Bone marrow (tissue), 2 donors: ENCODE data around the gene IL1A.

Experiments used
- DNase-seq, 2 donors: peaks; one replicate each; lab custom pipeline; 2025; lab: John Stamatoyannopoulos, UW

The IL1A gene

DNA sequence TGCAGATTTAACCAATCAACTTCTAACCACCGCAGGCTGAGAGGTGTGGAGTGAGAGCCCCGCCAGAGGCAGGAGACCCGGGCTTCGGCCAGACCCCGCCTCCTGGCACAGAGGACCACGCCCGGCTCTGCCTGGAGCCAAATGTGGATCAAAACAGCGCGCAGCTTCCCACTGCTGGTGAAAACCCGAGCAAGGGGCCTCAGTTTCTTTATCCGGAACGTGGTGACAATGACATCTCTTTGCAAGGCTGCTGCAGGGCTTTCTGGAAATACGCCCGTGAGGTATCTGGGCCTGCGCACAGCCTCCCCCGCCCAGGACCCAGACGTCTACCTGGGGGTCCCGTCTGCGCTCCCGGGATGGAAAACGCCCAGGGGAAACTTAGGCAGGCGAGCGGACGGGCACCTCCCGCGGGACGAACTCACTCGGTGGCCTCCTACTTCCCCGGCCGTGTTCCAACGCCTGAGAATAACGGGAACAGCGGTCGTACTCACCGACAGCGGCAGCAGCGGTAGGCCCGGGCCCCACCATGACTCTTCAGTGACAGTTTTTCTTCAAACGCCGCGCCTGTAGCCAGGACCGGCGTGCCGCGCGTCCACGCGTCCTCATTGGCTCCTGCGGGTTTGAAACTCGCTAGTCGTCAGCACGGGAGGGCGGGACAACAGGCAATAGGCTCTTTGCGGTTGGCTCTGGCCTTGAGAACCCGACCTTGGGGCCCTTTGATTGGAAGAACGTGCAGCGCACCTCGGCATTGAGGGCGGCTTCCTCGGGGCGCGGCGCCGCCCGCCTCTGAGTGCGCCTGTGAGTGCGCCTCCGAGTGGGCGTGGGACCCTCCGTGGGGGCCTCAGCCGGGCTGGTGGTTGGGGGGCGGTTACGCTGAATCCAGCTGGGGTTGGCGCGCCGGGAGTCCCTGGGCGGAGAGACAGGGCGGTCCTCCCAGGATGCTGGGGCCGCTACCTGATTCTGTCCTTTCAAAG is 19.9 kb downstream of the IL1A start, which contains the start of gene CKAP2L:
Gene CKAP2L, minus strand, starts transcription at position 539 of the 974 bp plus-strand sequence. Its CDS starts 11 bp downstream, at position 528.
- DNase-seq: peak; percentile 67 to 96

DNA sequence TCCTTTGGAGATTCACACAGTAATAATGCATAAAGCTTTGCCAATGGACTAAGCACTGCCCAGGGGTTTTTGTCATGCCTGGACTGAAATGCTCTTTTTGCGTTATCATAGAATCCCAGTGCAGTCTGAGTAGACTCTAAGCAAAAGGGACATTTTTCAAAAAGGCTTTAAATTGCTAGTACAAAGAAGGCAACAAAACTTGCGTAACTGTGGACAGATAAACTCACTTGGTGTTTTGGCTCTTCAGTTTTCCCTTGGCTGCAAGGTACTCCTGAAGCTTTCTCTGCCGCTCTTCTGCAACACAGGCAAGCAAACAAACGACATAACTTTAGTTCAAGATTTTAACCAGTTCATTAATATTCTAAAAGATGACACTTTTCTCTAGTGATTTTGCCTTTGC is 22.0 kb downstream of the IL1A start:
- DNase-seq: no peak

DNA sequence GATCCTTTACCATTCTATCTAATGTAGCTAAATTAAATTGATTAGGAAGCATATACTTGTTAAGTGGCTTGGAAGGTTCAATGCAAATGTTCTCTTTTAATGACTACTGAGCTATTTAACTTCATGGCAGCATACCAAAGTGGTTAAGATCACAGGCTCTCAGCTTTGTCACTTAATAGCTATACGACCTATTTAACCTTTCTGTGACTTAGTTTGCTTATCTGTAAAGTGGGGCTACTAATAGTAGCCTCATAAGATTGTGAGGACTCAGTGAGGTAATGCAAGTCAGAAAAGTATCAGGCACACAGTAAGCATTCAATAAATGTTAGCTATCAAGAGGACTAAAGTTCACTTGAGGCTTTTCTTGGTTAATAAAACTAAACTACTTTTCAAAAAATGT is 24.1 kb downstream of the IL1A start:
- DNase-seq: no peak

DNA sequence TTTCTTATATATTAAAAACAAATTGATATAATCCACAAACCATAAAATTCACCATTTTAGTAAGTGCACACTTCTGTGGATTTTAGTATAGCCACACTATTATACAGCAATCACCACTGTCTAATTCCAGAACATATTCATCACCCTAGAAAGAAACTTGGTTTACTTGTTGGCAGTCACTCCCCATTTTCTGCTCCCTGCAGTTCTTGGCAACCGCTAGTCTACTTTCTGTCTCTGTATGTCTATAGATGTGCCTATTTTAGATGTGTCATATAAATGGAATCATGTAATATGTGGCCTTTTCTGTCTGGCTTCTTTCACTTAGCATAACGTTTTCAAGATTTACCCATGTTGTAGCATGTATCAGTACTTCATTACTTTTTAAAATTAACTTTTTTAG is 25.6 kb downstream of the IL1A start:
- DNase-seq: no peak

DNA sequence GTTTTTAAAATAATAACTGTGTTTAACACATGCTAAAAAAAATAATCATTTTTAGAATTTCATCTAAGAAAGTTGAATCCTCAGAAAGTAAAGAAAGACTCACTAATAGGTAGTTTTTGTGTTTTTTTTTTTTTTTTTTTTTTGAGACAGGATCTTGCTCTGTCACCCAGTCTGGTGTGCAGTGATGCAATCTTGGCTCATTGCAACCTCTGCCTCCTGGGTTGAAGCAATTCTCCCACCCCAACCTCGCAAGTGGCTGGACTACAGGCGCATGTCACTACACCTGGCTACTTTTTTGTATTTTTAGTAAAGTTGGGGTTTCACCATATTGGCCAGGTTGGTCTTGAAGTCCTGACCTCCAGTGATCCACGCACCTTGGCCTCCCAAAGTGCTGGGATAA is 27.0 kb downstream of the IL1A start:
- no peak for DNase-seq

DNA sequence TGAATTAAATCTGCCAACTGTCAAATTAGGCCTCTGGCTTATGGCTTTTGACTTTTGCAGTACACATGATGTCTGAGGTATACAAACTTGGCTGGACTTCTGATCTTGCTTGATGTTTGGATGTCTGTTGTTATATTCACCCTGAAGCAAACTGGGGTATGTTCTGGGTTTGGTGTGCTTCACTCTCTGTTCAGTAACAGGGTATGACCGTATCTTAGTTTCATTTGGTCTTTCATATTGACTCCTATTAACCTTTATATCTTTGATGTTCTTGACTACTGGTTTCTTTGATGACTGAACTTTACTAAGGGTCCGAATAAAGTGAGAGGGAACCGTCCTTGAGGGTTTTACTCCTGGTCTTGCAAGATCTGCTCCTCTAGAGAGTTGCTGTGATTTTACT is 28.1 kb downstream of the IL1A start:
- DNase-seq: no peak

DNA sequence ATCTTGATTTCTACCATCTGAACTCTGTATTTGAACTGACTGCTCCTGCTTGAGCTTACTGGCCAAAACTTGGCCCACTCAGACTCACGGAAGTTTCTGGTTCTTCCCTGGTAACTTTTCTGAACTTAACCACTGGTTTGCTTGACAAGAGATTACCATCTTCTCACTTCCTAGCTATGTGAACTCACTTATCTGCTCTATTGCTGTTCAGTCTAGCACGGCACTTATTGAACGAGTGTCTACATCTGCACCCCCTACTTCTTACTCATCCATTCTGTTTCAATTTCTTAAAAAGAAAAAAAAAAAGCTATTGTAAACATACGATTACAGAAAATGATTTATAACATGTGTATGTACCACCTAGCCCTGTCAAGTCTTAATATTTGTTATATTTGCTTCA is 28.8 kb downstream of the IL1A start:
- no peak for DNase-seq

DNA sequence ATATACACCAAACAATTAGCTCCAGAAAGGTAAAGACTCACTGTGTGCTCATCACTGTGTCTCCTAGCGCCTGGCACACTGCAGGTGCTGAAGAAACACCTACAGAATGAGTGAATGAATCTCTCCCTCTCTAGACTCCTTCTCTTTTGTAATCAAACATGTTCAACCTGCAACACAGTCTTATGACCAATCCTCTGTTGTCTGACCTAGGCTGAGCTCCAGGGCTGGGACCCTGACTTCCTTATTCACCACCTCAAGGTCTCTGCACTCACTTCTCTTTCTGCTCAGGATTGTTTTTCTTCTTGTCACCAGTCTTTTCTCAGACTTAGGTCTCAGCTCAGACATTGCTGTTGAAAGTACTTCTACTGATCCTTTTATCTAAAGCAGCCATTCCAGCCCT is 29.7 kb downstream of the IL1A start:
- peak in 1 of 2 donors; percentile 39 for DNase-seq

DNA sequence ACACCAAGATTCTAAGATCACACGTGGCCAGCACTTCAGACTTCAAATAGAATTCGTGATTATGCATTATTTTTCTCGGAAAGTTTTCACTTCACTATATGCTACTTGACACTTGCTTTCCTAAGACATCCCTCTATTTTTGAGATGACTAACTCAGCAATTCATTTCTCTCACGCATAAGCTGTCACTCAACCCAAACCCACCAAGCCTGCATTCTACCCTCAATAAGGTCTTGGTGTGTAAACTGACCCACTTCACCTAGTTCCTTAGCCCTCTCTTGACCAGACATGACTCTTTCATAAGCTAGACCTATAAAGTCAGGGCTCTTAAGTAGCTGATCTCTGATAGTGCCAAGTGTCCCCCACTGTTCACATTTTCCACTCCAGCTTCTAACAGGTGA is 31.6 kb downstream of the IL1A start:
- no peak for DNase-seq

DNA sequence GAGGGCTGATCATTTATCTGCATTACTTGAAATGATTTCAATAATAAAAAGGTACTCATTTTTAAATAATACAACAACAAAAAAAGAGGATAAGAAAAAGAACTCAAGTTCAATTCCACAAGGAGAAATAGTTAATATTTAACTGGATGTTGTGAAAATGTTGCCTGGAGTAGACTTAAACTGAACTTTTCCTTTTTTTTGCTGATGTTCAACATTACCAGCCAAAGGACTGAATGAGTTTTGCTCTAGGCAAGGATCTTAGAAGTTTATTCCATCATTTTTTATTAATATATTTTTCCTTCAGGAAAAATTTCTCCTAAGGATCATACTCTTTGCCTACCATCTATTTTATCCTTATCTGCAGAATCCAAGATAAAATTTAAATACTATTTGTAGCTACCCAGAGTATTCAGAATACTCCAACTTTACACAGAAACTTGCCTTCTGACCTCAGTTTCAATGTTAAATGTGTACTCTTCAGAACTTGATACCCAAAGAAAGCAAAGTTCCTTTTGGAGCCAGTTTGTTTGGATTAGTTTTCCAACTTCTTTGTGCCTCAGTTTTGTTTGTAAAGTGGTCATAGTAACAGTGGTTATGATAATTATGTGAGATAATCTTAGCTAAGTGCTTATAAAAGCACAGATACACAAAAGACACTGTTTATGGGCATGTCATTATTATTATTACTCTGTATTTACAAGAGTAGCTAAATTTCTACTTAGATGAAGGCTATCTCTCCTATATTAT is 32.7 kb downstream of the IL1A start:
- DNase-seq: no peak

DNA sequence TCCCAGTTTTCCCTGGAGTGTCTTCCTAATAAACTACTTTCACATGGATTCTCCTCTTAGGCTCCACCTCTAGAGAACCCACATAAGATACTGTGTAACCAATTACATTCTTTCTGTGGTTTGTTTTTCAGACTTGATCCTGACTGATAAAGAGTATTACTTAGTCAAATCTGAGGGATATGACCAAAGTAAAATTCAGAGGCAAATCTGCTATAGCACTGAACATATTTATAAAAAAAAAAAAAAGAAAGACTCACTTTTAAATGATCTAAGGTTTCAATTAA is 33.8 kb downstream of the IL1A start:
- no peak for DNase-seq

DNA sequence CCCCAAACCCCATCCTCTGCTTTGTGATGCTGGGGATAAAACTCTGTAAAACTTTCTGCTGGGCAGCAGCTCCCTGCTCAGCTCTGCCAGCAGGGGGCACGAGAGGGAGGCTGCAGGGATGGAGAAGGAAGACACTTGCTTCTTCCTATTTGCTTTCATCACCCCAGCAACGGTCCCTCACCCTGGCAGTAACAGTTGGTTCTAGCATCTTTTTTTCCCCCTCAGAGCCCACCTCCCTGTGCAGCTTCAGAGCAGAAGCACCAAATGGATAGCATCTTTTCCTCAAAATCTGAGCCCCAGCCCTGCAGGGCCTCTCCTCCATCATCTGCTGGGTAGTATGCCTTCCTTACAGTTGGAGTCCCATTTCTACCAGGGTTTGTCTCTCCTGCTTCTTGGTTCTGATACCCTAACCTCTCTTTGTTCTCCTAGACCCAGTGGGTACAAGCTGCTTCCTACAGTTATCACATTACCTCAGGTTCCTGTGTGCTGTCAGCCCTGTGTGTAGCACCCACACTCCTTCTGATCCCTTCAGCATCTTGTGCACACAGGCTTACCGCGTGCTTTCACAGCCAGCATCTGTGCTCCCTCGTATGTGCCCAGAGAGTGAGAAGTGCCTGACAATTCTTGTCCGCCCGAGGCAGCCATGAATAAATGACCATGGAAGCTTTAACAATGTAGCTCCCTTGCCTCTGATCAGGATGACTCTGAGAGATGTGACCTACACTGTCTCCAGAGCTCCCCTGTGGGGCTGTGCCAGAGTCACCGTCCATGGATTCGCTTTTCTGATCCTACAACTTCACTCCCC is 34.3 kb downstream of the IL1A start:
- DNase-seq: peak; percentile 52 to 84

DNA sequence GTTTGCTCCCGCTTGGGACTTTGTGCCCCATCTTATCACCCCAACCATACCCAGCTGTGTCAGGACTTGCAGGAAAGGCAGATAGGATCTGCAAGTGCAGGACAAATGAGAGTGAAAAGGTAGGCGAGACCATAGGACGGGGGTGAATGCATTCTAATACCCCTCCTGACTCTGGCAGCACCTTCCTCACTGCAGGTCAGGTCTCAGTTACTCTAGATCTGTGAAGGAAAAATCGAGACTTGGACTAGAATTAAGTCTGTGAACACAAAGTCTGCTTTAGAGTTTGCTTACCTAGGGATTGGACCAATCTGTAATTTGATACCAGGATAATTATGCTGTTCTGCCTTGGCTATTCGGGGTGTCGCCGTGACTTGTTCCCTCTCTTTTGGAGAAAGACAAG is 43.8 kb downstream of the IL1A start:
- no peak for DNase-seq

DNA sequence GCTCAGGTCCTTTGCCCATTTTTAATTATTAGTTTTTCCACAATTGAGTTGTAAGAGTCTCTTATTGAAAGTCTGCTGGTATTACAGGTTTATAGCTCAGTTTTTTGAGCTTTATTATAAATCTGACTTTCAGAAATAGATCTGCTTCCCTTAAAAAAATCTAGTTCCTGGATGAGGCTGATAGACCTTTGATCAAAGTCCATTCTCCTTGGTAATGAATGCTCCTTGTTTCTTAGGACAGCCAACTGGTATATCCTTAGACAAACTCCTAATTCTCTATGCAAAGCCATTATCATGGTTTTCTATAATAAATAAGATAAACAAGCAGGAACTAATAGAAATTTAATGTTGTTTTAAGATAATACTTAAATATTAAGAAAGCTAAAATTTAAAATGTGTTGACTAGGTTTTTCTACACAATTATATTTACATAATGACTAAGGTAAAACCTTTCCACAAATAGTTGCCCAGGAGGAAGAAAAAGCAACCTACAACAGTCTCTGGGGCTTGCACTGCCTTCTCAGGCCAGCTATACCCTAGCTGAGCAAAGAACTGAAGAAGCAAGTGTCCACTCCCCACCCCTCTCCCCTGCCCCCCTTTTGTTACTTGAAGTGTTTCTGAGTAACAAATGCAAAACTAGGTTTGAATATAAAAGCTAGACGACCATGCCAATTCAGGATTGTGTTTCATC is 46.6 kb downstream of the IL1A start:
- no peak for DNase-seq

DNA sequence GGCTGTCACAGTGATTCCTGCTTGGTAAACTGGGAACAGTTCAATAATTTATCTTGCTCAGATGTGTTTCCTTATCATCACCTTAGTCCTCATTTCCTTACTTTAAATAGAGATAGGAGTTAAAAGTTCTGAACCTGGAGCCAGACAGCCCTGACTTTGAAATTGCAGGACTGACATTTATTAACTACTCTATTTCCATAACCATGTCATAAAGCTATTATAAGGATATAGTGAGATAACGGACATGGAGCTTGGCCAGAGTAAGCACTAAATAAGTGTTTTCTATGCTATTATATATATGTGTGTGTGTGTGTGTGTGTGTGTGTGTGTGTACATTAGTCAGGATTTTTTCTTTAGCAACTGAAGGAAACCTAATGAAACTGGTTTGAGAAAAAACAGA is 50.4 kb downstream of the IL1A start:
- no peak for DNase-seq

DNA sequence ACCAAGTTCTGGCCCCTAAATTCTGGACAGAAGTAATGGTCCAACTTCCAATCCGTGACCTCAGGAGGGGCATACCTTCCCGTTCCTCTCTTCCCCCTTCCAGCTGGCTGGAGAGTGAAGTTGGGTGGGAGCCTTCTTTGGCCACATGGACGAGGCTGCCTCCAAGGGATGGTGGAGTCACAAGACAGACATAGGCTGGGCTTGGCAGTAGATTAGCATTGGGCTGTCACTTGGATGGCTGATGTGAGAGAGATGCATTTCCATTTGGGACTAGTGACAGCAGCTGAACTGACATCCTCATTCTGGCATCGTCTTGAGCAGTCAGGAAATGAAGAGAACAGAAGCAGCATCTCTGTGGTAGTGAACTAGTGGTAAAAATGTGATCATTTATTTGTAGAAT is 50.8 kb downstream of the IL1A start:
- no peak for DNase-seq

DNA sequence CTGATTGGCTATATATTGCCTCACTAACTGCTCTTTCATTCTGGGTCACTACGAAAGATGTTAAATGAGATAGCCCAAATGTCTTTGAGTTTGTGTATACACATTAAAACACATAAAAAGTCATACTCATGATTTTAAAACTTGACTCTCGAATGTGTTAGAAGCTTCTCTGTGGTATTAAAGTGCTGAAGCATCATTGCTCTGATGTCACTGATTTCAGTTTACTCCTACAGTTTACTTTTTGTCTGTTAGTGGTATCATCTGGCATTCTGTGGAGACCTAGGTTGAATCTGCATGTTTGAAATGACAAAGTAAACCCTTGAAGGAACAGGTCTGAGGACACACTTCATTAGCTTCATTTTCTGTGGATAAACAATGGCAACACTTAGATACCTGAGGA is 52.8 kb downstream of the IL1A start:
- DNase-seq: no peak

DNA sequence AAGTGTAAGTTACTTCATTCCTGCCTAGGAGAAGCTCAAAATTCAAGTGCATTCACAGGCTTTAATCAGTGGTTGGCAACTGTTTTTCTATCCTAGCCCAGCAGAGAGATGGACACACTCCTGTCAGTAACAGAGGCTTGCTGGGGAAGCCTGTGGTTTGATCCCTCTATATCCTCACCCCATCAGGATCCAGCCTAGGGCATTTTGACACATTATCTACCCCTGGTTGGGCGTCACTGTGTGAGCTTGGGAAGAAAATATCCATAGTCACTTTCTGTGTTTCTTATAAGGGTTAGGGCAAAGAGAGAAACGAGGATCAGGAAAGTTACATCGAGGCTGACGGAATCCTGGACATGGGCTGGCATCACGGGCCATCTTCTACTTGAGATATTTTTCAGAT is 53.5 kb downstream of the IL1A start:
- DNase-seq: no peak

DNA sequence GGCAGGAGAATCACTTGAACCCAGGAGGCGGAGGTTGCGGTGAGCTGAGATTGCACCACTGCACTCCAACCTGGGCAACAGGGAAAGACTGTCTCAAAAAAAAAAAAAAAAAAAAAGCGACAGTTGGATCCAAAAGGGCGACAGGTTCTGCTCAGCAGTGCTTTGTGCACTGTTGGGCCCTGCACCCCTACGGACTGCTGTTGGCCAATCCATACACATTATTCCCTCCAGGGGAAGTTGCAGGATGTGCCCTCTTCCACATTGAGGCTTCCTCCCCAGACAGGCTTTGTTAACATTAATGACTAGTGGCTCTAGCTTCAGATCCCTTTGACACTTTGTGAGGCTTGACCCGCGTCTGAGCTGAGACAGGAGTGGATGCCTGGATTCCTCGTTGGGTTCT is 54.1 kb downstream of the IL1A start:
- no peak for DNase-seq

DNA sequence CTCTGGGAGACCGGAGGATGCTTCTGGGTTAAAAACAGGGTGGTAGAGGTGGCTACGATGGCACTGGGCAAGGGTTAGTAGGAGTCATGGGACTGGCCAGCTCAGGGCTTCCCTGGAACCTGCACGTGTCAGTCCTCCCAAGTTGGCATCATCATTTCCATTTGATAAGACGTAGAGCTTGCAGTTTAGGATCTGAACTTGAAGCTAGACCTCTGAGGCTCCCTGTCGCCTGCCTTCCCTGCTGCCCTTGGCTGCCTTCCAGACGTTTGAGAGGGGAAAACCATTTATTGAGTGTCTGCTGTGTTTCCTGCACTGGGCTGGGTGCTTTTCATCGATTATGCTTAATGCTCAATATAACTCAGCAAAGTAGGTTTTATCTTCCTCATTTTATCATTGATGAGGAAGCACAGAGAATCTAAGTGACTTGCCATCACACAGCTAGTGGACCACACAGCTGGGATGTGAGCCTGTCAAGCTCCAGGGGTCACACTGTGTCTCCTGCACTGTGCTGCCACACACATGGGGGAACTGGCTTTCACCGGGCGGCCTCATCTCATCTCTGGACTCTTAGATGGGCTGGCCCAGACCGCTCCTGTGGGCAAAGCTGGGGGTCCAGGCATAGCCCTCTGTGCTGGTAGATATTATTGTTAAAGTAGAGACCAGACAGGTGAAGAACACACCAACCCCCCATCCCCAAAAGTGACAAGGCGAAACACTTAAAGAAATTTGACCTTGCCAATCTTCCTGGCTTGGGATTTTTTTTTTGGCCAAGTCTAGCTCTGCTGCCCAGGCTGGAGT is 55.7 kb downstream of the IL1A start:
- no peak for DNase-seq

DNA sequence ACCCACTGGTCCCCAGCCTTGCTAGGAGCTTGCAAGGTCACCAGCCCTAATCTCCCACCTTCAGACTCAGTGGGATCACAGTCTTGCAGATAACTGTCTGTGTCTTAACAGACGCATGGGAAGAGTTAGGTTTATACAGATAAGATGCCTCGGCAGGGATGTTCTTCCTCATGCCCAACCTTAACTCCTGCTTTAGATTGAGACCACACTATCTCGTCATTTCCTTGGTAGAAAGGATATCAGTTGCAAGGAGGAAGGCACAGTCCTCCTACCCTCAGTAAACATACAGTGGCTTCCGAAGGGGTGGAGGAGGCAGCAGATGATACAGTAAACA is 56.3 kb downstream of the IL1A start:
- no peak for DNase-seq
